Suppressor macrophage treated with lipopolysaccharide for 1 hour (primary cell): ENCODE measurements around the gene PLD5.
"Not testable (repeated sequence)": the region's sequence is repeated elsewhere in the genome, so short reads cannot be mapped to it uniquely, and the experiment has no call there.

Source experiments
- DNase-seq, 3 donors: peaks; one replicate each; pipeline ENCODE4 v3.0.0-alpha.2; 2020 to 2022

The PLD5 gene

DNA sequence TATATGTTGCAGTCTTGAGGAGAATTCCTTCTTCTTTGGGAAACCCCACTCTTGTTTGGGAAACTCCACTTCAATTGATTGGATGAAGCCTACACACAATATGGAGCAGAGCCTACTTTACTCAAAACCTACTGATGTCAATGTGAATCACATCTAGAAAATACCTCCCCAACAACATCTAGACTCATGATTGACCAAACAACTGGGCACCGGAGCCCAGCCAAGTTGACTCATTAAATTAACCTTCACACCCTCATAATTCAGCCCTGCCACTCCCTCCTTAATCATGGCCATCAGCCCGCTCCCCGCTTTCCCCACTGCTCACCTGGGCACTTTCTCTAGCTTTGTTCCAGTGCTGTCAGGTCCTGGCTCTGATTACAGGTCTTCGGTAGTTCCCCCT lies 317.5 kb downstream of the PLD5 start:
- peak in 2 of 3 donors; percentile 4 to 23 for DNase-seq

DNA sequence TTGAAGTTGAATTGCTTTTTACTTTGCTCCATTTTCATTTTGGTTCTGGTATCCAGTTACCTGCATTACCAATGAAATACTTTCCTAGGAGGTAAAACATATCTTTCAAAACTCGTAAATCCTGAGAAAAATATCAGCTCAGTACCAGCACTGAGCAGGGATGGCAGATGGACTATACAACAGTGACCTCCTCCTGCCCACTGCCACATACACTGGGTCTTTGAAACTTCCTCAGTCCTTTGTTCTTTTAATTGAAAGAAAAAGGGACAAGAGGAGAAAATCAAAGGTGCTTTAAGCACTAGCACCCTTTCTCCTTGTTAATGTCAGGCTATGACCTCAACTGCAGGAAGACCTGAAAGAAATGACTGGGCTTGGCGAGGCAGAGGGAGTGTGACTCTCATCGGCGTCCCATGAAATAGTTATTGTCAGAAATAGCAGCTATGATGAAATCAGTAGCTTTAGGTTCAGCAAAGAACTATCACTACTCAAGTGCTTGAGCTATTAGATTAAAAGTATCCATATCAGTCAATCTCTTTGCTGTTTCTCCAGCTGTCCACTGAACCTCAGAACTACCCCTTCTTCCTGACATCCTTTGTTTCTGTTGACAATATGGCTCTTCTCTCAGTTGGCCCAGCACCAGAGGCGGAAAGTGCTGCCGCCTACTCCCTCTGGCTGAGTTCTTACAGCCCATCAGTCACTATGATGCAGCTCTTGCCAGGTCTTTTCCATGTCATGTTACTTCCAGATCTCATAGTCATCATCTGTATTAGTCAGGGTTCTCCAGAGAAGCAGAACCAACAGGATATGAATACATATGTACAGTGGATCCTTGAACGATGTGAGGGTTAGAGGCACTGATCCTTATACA lies 318.6 kb downstream of the PLD5 start:
- peak in 2 of 3 donors; percentile 22 to 35 for DNase-seq

DNA sequence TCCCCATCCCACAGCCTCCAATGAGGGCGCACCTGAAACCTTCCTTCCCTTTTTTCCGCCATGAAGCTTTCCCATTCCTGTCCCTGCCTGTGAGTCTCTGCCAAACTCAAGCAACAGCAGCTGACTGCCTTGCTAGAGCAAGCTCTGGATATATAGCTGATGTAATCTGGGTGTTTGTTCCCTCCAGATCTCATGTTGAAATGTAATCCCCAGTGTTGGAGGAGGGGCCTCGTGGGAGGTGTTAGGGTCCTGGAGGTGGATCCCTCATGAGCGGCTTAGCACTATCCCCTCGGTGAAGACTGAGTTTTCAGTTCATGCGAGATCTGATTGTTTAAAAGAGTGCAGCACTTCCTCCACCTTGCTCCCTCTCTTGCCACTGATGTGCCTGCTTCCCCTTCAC lies 321.2 kb downstream of the PLD5 start:
- no peak for DNase-seq

DNA sequence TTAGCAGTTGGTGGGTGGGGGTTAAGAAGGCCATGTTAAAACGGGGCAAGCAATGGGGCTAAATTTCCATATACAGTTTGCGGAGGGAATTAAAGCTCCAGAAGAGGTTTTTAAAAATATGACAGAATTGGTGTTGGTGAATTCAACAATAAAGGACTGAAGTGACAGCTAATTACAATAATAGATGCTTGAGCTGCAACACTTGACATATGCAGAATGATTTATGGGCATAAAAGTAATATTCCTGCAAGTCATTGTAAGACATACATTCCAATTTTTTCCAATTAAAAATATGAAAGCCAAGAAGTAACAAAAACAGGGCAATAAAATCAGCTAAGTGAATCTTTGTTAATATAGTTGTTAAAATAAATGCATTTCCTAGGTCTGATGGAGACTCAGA lies 323.4 kb downstream of the PLD5 start:
- DNase-seq = no peak

DNA sequence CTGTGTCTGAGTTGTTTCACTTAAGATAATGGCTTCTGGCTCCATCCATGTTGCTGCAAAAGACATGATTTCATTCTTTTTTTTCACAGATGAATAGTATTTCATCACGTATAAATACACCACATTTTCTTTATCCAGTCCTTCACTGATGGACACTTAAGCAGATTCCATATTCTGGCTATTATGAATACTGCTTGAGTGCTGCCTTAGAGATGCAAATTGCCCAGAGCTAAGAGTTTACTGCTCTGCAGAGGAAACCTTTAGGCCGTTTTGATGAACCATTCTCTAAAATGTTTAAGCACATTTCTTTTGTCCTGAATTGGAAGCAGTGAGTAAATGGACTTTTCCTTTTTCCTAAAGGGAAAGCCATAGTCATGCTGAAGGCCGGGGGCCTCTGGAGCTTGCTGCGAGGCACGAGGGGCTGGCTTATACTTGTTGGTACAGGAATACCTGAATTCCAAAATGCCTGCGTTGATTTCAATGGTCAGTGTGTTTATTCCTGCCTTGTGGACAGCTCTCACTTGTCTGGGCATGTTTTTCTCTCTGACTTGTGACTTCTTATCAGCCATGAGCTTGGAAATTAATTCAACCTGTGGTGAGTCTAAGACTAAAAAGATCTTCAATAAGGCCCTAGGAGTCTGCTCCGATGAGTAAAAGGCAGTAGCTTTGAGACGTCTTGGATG lies 324.6 kb downstream of the PLD5 start:
- DNase-seq = no peak

GRCh38 chr1:242197907-242198820 lies 326.3 kb downstream of the PLD5 start:
- no peak for DNase-seq

GRCh38 chr1:242196914-242197313 lies 327.6 kb downstream of the PLD5 start:
- DNase-seq = no peak

- DNase-seq = no peak
These were observed 328.4 kb downstream of the PLD5 start for GRCh38 chr1:242196101-242196500.

DNA sequence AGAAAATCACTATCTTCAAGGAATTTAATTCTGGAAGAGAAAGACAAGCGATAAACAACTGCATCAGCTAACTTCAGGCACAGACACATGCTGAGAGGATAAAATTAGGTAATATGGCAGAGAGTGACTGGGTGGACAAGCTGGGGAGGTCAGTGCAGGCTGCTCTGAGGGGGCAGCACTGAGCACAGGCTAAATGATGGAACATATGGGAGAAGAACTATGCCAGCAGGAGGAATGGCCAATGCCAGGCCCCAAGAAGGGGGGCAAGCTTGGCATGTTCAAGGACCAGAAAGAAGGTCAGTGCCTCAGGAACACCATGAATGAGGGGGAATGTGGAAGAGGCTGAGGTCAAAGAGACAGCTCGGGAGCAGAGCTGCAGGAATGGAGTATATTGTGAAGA lies 334.9 kb downstream of the PLD5 start:
- peak in 1 of 3 donors; percentile 3 for DNase-seq

- DNase-seq = peak; percentile 39 to 76 (median 50)
These were observed 336.7 kb downstream of the PLD5 start for GRCh38 chr1:242187816-242188215.

GRCh38 chr1:242187171-242187570 lies 337.3 kb downstream of the PLD5 start:
- DNase-seq = peak in 1 of 3 donors; percentile 26

- no peak for DNase-seq
These were observed 338.8 kb downstream of the PLD5 start for GRCh38 chr1:242185731-242186130.

DNA sequence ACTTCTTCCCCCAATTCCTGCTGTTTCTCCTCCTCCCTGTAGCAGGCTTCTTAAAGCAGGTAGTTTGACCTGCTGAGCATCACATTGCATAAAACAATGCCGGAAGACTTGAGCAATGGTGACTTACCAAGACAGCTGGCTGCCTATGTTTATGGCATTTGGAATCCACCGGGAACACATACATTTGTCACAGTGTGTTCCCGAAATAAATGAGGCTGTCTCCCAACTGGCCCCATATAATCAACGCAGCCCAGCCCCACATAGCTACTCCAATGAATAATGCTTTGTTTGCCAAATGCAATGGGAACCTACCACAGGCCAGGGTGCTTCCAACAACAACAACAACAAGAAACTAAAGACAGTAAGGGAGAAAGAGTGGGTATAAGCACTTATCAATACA lies 339.5 kb downstream of the PLD5 start:
- no peak for DNase-seq

DNA sequence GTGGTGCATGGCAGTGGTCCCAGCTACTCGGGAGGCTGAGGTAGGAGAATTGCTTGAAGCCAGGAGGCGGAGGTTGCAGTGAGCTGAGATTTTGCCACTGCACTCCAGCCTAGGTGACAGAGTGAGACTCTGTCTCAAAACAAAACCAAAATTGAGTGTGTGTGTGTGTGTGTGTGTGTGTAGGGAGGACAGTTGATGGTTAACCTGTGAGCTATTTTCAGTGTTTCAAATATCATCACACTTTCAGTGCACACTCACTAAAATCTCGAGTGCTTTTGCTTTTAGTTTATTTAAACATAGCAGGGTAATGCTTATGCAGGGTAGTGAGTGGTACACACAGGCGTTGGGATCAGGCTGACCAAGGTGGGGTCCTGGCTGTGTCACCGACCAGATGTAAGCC lies 344.7 kb downstream of the PLD5 start:
- not testable (repeated sequence) for DNase-seq

GRCh38 chr1:242178924-242179708 lies 345.4 kb downstream of the PLD5 start:
- no peak for DNase-seq

DNA sequence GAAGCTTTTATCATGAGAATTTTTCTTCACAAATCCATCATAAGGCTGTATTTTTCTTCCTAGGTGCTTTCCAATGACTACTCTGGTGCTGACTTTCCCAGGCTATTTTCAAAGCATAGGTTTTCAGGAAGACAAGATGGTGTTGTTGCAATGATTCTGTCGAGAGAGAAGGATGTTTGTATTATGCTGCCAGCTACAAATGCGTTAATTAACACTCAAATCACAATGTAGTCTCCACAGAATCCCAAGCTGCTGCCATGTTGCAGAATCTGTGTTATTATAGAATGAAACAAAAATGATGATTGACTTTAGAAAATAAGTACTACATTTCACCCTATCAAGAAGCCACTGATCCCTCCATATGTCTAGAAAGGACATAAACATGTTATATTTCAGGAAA lies 346.1 kb downstream of the PLD5 start:
- no peak for DNase-seq

- no peak for DNase-seq
These were observed 362.4 kb downstream of the PLD5 start for GRCh38 chr1:242162140-242162539.

GRCh38 chr1:242147096-242147976 lies 377.2 kb downstream of the PLD5 start:
- peak; percentile 50 to 71 (median 66) for DNase-seq

GRCh38 chr1:242146652-242147051 lies 377.8 kb downstream of the PLD5 start:
- DNase-seq = peak in 2 of 3 donors; percentile 15 to 22

- DNase-seq = no peak
These were observed 383.7 kb downstream of the PLD5 start for GRCh38 chr1:242140836-242141235.

- no peak for DNase-seq
These were observed 384.5 kb downstream of the PLD5 start for GRCh38 chr1:242139986-242140385.
